Esophagus squamous epithelium (tissue), 5 donors: Measurements from ENCODE around the gene HSD17B12. TPM values are rescaled to one million over a fixed set of nuclear protein-coding genes. Genes with fewer than 3 reads are reported as not detected.

Experiments
- DNase-seq: peaks from one replicate; lab custom pipeline; 2025; lab: John Stamatoyannopoulos, UW
- H3K27ac ChIP-seq, 4 donors: fragments of 200-600 bp; sonication (generic); one replicate each; pipeline ENCODE4 v1.5.1; 2016 to 2019; ENCODE audit warnings: mild to moderate bottlenecking in 1 of 4
- H3K27me3 ChIP-seq, 4 donors: fragments of 200-600 bp; sonication (generic); 1 replicate in 3 of 4; 2 replicates in 1 of 4; pipeline versions ENCODE4 v1.5.1 to v1.6.0; 2017 to 2021; ENCODE audit warnings: antibody characterized with exemption in 1 of 4
- H3K36me3 ChIP-seq, 3 donors: fragments of 200-600 bp; sonication (generic); one replicate each; pipeline ENCODE4 v1.5.1; 2016 to 2019
- H3K4me1 ChIP-seq, 3 donors: fragments of 200-600 bp; sonication (generic); one replicate each; pipeline ENCODE4 v1.5.1; 2017 to 2019
- H3K4me3 ChIP-seq, 4 donors: fragments of 200-600 bp; sonication (generic); 1 replicate in 3 of 4; 2 replicates in 1 of 4; pipeline ENCODE4 v1.5.1; 2016 to 2019; ENCODE audit warnings: mild to moderate bottlenecking in 2 of 4, moderate library complexity in 1 of 4
- H3K9me3 ChIP-seq, 3 donors: fragments of 200-600 bp; sonication (generic); one replicate each; pipeline ENCODE4 v1.5.1; 2016 to 2019
- CTCF ChIP-seq, 6 experiments: fragments of 450-650 bp in 4 of 6; fragments of 200-600 bp in 2 of 6; sonication (generic) in 2 of 6; IDR thresholded peaks; one replicate each; pipeline ENCODE4 v1.5.1; 2016 to 2019; ENCODE audit warnings: antibody characterized with exemption in 6 of 6, mild to moderate bottlenecking in 4 of 6, moderate library complexity in 4 of 6
- POLR2A ChIP-seq, 4 donors: fragments of 450-650 bp; IDR thresholded peaks; one replicate each; pipeline ENCODE4 v1.6.1; 2017; ENCODE audit warnings: antibody characterized with exemption in 4 of 4, mild to moderate bottlenecking in 4 of 4, moderate library complexity in 3 of 4
- WGBS, 2 donors: methylation state at CpG; one replicate each; pipeline ENCODE4 v1.1.5; 2018; 5-methylcytosine and 5-hydroxymethylcytosine counted together
- intact Hi-C: fragments of 100-400 bp; cut with DNase I; formaldehyde crosslinking; loops from one replicate; pipeline ENCODE4 v1.15.0; 2022
- total RNA-seq, 4 donors: library from RNA; depleted of rRNA; stranded (reverse); fragments of >200 nt; gene quantifications; one replicate each; pipeline ENCODE4 v1.1.0, GENCODE V29; 2016
- donor health status: DM: yes; HTN: yes; CAD: no.

The HSD17B12 gene
- total RNA-seq, 4 donors from 2014 or later: 26.1 to 83.6 (median 59.1) TPM

- Histone ChIP-seq H3K36me3 (peaks cover 0 to 8% (median 0%) of the 10 kb centered on the region in 3 donors), H3K4me3 (no peak overlapping the region), H3K27me3 (no peaks in the 10 kb centered on the region), H3K27ac (no peak overlapping the region), H3K9me3 (no peaks in the 10 kb centered on the region), H3K4me1 (peaks cover 11 to 44% (median 15%) of the 10 kb centered on the region in 3 donors)
- no peak for DNase-seq
- no peak for TF ChIP-seq POLR2A (IDR thresholded peaks at IDR 0.05)
- TF ChIP-seq CTCF (IDR thresholded peaks at IDR 0.05): no peak
- WGBS, 2 donors: 74 to 78% methylated on average over 5 of the region's 5 CpGs
- intact Hi-C loops: no loop called here
These were observed 5.7 kb downstream of the HSD17B12 start for GRCh38 chr11:43686207-43686606.

- H3K27ac ChIP-seq: peak overlapping the region in 3 of 4 donors; percentile 39 to 66 (median 59)
- TF ChIP-seq POLR2A (IDR thresholded peaks at IDR 0.05) (no peak), CTCF (IDR thresholded peaks at IDR 0.05) (no peak)
- intact Hi-C loops: no loop called here
- H3K27me3 ChIP-seq: no peaks in the 10 kb centered on the region
- no peak for DNase-seq
- no peaks in the 10 kb centered on the region for H3K9me3 ChIP-seq
- 12 to 56% methylated on average over 3 of the region's 3 CpGs for WGBS, 2 donors
- peaks cover 8 to 34% (median 9%) of the 10 kb centered on the region in 3 donors for H3K4me1 ChIP-seq
- H3K36me3 ChIP-seq: peaks cover 0 to 13% (median 0%) of the 10 kb centered on the region in 3 donors
- H3K4me3 ChIP-seq: no peak overlapping the region
These were observed 6.7 kb downstream of the HSD17B12 start for GRCh38 chr11:43687120-43687791.

GRCh38 chr11:43688394-43688793 is 7.9 kb downstream of the HSD17B12 start:
- Histone ChIP-seq H3K4me1 (peaks cover 8 to 27% (median 9%) of the 10 kb centered on the region in 3 donors), H3K9me3 (no peaks in the 10 kb centered on the region), H3K27ac (no peak overlapping the region)

GRCh38 chr11:43689167-43689566 is 8.6 kb downstream of the HSD17B12 start:
- H3K36me3 ChIP-seq: peaks cover 0 to 5% (median 0%) of the 10 kb centered on the region in 3 donors
- DNase-seq: no peak
- 83 to 87% methylated on average over 2 of the region's 2 CpGs for WGBS, 2 donors
- intact Hi-C loops: no loop called here
- no peaks in the 10 kb centered on the region for H3K9me3 ChIP-seq
- H3K27ac ChIP-seq: no peak overlapping the region
- TF ChIP-seq POLR2A (IDR thresholded peaks at IDR 0.05) (no peak), CTCF (IDR thresholded peaks at IDR 0.05) (no peak)
- no peaks in the 10 kb centered on the region for H3K27me3 ChIP-seq
- H3K4me1 ChIP-seq: peaks cover 8 to 24% (median 9%) of the 10 kb centered on the region in 3 donors
- no peak overlapping the region for H3K4me3 ChIP-seq

More at GRCh38 chr11:43688394-43688793, 7.9 kb downstream of the HSD17B12 start:
- Histone ChIP-seq H3K36me3 (peaks cover 0 to 5% (median 0%) of the 10 kb centered on the region in 3 donors), H3K27me3 (no peaks in the 10 kb centered on the region), H3K4me3 (no peak overlapping the region)
- TF ChIP-seq CTCF (IDR thresholded peaks at IDR 0.05) (no peak), POLR2A (IDR thresholded peaks at IDR 0.05) (no peak)
- DNase-seq: no peak
- intact Hi-C loops: no loop called here
- WGBS, 2 donors: 75 to 80% methylated on average over 4 of the region's 4 CpGs

GRCh38 chr11:43690929-43691725 is 10.6 kb downstream of the HSD17B12 start:
- Histone ChIP-seq H3K4me3 (no peak overlapping the region), H3K36me3 (peaks cover 0 to 5% (median 0%) of the 10 kb centered on the region in 3 donors), H3K27ac (no peak overlapping the region), H3K9me3 (no peaks in the 10 kb centered on the region), H3K27me3 (no peaks in the 10 kb centered on the region), H3K4me1 (peaks cover 8 to 20% (median 9%) of the 10 kb centered on the region in 3 donors)
- intact Hi-C loops: no loop called here
- 85 to 91% methylated on average over 6 of the region's 6 CpGs for WGBS, 2 donors
- TF ChIP-seq CTCF (IDR thresholded peaks at IDR 0.05) (no peak), POLR2A (IDR thresholded peaks at IDR 0.05) (no peak)
- no peak for DNase-seq
